ENCODE data around the gene LYSMD1.
"Not testable (repeated sequence)": the region's sequence is repeated elsewhere in the genome, so short reads cannot be mapped to it uniquely, and the experiment has no call there.

The LYSMD1 gene

GRCh38 chr1:151165738-151166504 lies at the start of gene LYSMD1, which contains the start of gene SCNM1:
Gene LYSMD1 (minus strand): TSS chr1:151165902. CDS start chr1:151165258, 644 bp downstream.
Gene SCNM1 (plus strand): TSS chr1:151166144. CDS start chr1:151166153, 9 bp downstream.
- DNase-seq, result peak; percentile 99

GRCh38 chr1:151213560-151213959 lies 47.9 kb upstream of the LYSMD1 start:
- DNase-seq, result no peak

GRCh38 chr1:151211972-151212705 lies 46.4 kb upstream of the LYSMD1 start:
- no peak for DNase-seq

GRCh38 chr1:151210830-151211229 lies 45.1 kb upstream of the LYSMD1 start:
- peak; percentile 5 for DNase-seq

GRCh38 chr1:151205381-151205965 lies 39.8 kb upstream of the LYSMD1 start:
- DNase-seq, result not testable (repeated sequence)

GRCh38 chr1:151199873-151200581 lies 34.3 kb upstream of the LYSMD1 start:
- DNase-seq, result peak; percentile 96

GRCh38 chr1:151198254-151199127 lies 32.8 kb upstream of the LYSMD1 start, which contains the start of gene PIP5K1A:
Gene PIP5K1A (plus strand): TSS chr1:151198552. CDS start chr1:151198997, 445 bp downstream.
- peak; percentile 99 for DNase-seq

- DNase-seq, result no peak
These were observed 32.2 kb upstream of the LYSMD1 start for GRCh38 chr1:151197863-151198253.

- DNase-seq, result peak; percentile 90
These were observed 30.6 kb upstream of the LYSMD1 start for GRCh38 chr1:151196292-151196800.

- peak; percentile 88 for DNase-seq
These were observed 29.3 kb upstream of the LYSMD1 start for GRCh38 chr1:151194894-151195594.

- DNase-seq, result no peak
These were observed 28.2 kb upstream of the LYSMD1 start for GRCh38 chr1:151193856-151194255.

GRCh38 chr1:151193304-151193703 lies 27.6 kb upstream of the LYSMD1 start:
- no peak for DNase-seq

GRCh38 chr1:151192047-151192446 lies 26.3 kb upstream of the LYSMD1 start:
- no peak for DNase-seq

- DNase-seq, result peak; percentile 87
These were observed 24.1 kb upstream of the LYSMD1 start, which contains the start of gene VPS72 for GRCh38 chr1:151189637-151190445. Gene VPS72 (minus strand): TSS chr1:151190197. CDS start chr1:151190121, 76 bp downstream.

GRCh38 chr1:151188667-151189066 lies 23.0 kb upstream of the LYSMD1 start:
- not testable (repeated sequence) for DNase-seq

GRCh38 chr1:151187205-151187604 lies 21.5 kb upstream of the LYSMD1 start:
- DNase-seq, result no peak

GRCh38 chr1:151184211-151184610 lies 18.5 kb upstream of the LYSMD1 start:
- DNase-seq, result no peak

- DNase-seq, result no peak
These were observed 10.9 kb upstream of the LYSMD1 start for GRCh38 chr1:151176514-151177045.

- no peak for DNase-seq
These were observed 10.2 kb upstream of the LYSMD1 start, which contains the start of gene TMOD4 for GRCh38 chr1:151175863-151176262. Gene TMOD4 (minus strand): TSS chr1:151175981. CDS start chr1:151174875, 1,106 bp downstream.

Measured in fibroblast of upper back skin (primary cell).